Stimulated activated CD4-positive, alpha-beta T cell treated with anti-CD3 and anti-CD28 coated beads, Interleukin-1b, Interleukin-23, amount 100 ng/mL, for 1 hour (primary cell): ENCODE results near the gene USP17L25.
"Not testable (repeated sequence)": the region's sequence is repeated elsewhere in the genome, so short reads cannot be mapped to it uniquely, and the experiment has no call there.

Experiments used
- DNase-seq, 2 donors: peaks; one replicate each; pipeline ENCODE4 v3.0.0-alpha.2; 2020; ENCODE audit warnings: low read depth in 2 of 2

Gene USP17L25

DNA sequence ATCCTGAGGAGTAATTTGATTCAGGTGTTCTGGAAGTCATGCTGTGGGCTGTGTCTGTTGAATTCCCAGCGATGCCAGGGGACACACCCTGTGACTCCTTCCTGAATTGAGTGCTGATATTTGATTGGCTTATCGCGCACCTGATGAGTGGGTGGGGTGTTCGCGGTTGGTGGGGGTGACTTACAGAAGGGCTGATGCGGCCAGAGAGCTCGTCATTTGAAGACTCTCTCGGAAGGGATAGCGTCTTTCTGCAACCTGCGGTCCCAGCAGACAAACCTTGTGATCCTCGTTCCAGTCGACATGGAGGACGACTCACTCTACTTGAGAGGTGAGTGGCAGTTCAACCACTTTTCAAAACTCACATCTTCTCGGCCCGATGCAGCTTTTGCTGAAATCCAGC lies at the start of gene USP17L25:
Gene USP17L25, plus strand, starts transcription at position 301 of the 400 bp plus-strand sequence. Its CDS starts 0 bp downstream, at position 301.
- not testable (repeated sequence) for DNase-seq

GRCh38 chr4:9324191-9324590 lies 5.5 kb upstream of the USP17L25 start:
- DNase-seq, result not testable (repeated sequence)

GRCh38 chr4:9324865-9325264 lies 4.8 kb upstream of the USP17L25 start, which contains the start of gene USP17L24:
USP17L24 (plus strand) TSS chr4:9325165; CDS start chr4:9325165, 0 bp downstream.
- DNase-seq, result not testable (repeated sequence)

DNA sequence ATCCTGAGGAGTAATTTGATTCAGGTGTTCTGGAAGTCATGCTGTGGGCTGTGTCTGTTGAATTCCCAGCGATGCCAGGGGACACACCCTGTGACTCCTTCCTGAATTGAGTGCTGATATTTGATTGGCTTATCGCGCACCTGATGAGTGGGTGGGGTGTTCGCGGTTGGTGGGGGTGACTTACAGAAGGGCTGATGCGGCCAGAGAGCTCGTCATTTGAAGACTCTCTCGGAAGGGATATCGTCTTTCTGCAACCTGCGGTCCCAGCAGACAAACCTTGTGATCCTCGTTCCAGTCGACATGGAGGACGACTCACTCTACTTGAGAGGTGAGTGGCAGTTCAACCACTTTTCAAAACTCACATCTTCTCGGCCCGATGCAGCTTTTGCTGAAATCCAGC lies 4.6 kb downstream of the USP17L25 start, which contains the start of gene USP17L26:
Gene USP17L26, plus strand, starts transcription at position 301 of the 400 bp plus-strand sequence. Its CDS starts 0 bp downstream, at position 301.
- not testable (repeated sequence) for DNase-seq

DNA sequence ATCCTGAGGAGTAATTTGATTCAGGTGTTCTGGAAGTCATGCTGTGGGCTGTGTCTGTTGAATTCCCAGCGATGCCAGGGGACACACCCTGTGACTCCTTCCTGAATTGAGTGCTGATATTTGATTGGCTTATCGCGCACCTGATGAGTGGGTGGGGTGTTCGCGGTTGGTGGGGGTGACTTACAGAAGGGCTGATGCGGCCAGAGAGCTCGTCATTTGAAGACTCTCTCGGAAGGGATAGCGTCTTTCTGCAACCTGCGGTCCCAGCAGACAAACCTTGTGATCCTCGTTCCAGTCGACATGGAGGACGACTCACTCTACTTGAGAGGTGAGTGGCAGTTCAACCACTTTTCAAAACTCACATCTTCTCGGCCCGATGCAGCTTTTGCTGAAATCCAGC lies 9.4 kb downstream of the USP17L25 start, which contains the start of gene USP17L5:
Gene USP17L5, plus strand, starts transcription at position 301 of the 400 bp plus-strand sequence. Its CDS starts 0 bp downstream, at position 301.
- DNase-seq, result not testable (repeated sequence)

GRCh38 chr4:9343848-9344247 lies 14.1 kb downstream of the USP17L25 start, which contains the start of gene USP17L27:
USP17L27 (plus strand) TSS chr4:9344148; CDS start chr4:9344148, 0 bp downstream.
- DNase-seq, result not testable (repeated sequence)

GRCh38 chr4:9348593-9348992 lies 18.9 kb downstream of the USP17L25 start, which contains the start of gene USP17L28:
USP17L28 (plus strand) TSS chr4:9348893; CDS start chr4:9348893, 0 bp downstream.
- DNase-seq, result not testable (repeated sequence)

DNA sequence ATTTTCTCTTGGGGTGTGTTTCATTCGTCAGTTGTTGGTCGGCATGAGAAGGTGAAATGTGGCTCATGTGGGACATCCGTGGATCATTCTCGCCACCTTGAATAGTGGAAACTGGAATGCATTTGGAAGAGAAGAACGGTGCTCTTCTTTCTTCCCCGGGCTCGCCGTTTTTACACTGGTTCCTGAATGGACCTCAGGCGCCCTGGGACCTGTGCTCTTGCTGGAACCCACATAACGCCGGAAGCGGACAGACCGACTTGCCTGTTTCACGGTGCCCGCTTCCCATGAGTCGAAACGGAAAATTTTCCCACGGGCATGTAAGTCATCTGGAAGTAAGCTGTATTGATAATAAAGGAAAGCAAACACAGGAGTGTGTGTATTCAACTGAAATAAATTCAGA lies 21.2 kb downstream of the USP17L25 start:
- DNase-seq, result not testable (repeated sequence)

GRCh38 chr4:9353338-9353737 lies 23.6 kb downstream of the USP17L25 start, which contains the start of gene USP17L29:
USP17L29 (plus strand) TSS chr4:9353638; CDS start chr4:9353638, 0 bp downstream.
- DNase-seq, result not testable (repeated sequence)

GRCh38 chr4:9362829-9363228 lies 33.1 kb downstream of the USP17L25 start, which contains the start of gene USP17L30:
USP17L30 (plus strand) TSS chr4:9363129; CDS start chr4:9363129, 0 bp downstream.
- DNase-seq, result not testable (repeated sequence)

DNA sequence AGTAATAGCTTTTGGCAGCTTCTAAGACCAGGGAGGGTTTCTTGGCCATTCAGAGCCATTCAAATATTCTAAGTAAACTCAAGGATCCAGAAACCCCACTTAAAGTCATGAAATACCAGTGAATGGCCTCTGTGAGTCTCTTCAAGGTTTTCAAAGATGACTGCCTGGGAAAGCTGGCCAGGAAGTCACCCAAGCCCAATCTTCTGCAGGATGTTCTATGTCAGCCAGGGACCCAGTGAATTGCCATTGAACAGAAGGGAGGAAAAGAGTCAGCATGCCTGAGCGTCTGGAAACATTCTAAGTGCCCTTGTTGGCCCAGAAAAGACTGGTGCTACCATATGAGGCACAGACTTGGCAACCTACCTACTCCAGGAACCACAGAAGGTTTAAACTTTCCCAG lies 50.2 kb downstream of the USP17L25 start:
- not testable (repeated sequence) for DNase-seq
